ENCODE data around the gene BAIAP2L2.
"Not testable (repeated sequence)": the region's sequence is repeated elsewhere in the genome, so short reads cannot be mapped to it uniquely, and the experiment has no call there.

The BAIAP2L2 gene

GRCh38 chr22:38110008-38110862, at the start of gene BAIAP2L2:
BAIAP2L2 (minus strand) TSS chr22:38110684; CDS start chr22:38110525, 159 bp downstream.
- DNase-seq (ENCODE audit: low read depth in 2 of 2) = no peak

GRCh38 chr22:38155703-38156102, 45.2 kb upstream of the BAIAP2L2 start:
- no peak for DNase-seq (ENCODE audit: low read depth in 2 of 2)

- not testable (repeated sequence) for DNase-seq (ENCODE audit: low read depth in 2 of 2)
These were observed 44.1 kb upstream of the BAIAP2L2 start for GRCh38 chr22:38154563-38154915.

GRCh38 chr22:38153821-38154562, 43.5 kb upstream of the BAIAP2L2 start:
- no peak for DNase-seq (ENCODE audit: low read depth in 2 of 2)

GRCh38 chr22:38151126-38151500, 40.6 kb upstream of the BAIAP2L2 start:
- no peak for DNase-seq (ENCODE audit: low read depth in 2 of 2)

- no peak for DNase-seq (ENCODE audit: low read depth in 2 of 2)
These were observed 37.8 kb upstream of the BAIAP2L2 start for GRCh38 chr22:38148245-38148644.

- DNase-seq (ENCODE audit: low read depth in 2 of 2) = not testable (repeated sequence)
These were observed 35.7 kb upstream of the BAIAP2L2 start for GRCh38 chr22:38146166-38146565.

- DNase-seq (ENCODE audit: low read depth in 2 of 2) = no peak
These were observed 33.5 kb upstream of the BAIAP2L2 start for GRCh38 chr22:38144025-38144405.

- no peak for DNase-seq (ENCODE audit: low read depth in 2 of 2)
These were observed 32.1 kb upstream of the BAIAP2L2 start for GRCh38 chr22:38142606-38143005.

GRCh38 chr22:38141217-38141973, 30.9 kb upstream of the BAIAP2L2 start:
- DNase-seq (ENCODE audit: low read depth in 2 of 2) = no peak

GRCh38 chr22:38139901-38140300, 29.4 kb upstream of the BAIAP2L2 start:
- DNase-seq (ENCODE audit: low read depth in 2 of 2) = no peak

GRCh38 chr22:38138961-38139360, 28.5 kb upstream of the BAIAP2L2 start:
- no peak for DNase-seq (ENCODE audit: low read depth in 2 of 2)

GRCh38 chr22:38137876-38138687, 27.6 kb upstream of the BAIAP2L2 start:
- DNase-seq (ENCODE audit: low read depth in 2 of 2) = no peak

- DNase-seq (ENCODE audit: low read depth in 2 of 2) = no peak
These were observed 26.1 kb upstream of the BAIAP2L2 start for GRCh38 chr22:38136607-38137006.

GRCh38 chr22:38135133-38135706, 24.7 kb upstream of the BAIAP2L2 start:
- DNase-seq (ENCODE audit: low read depth in 2 of 2) = no peak

GRCh38 chr22:38133331-38133730, 22.8 kb upstream of the BAIAP2L2 start:
- no peak for DNase-seq (ENCODE audit: low read depth in 2 of 2)

GRCh38 chr22:38132794-38133193, 22.3 kb upstream of the BAIAP2L2 start:
- no peak for DNase-seq (ENCODE audit: low read depth in 2 of 2)

- no peak for DNase-seq (ENCODE audit: low read depth in 2 of 2)
These were observed 21.7 kb upstream of the BAIAP2L2 start for GRCh38 chr22:38132136-38132535.

GRCh38 chr22:38131399-38131798, 20.9 kb upstream of the BAIAP2L2 start:
- DNase-seq (ENCODE audit: low read depth in 2 of 2) = no peak

- DNase-seq (ENCODE audit: low read depth in 2 of 2) = no peak
These were observed 19.4 kb upstream of the BAIAP2L2 start for GRCh38 chr22:38129856-38130255.

- DNase-seq (ENCODE audit: low read depth in 2 of 2) = no peak
These were observed 18.5 kb upstream of the BAIAP2L2 start for GRCh38 chr22:38129021-38129420.
